GM12801 (cell line): Measurements from ENCODE around the gene HTR3E.

ENCODE experiments used
- CTCF ChIP-seq: IDR thresholded peaks from one replicate; pipeline ENCODE4 v1.5.1; 2011; ENCODE audit warnings: control low read depth; ENCODE audit not compliant: insufficient read length; ENCODE audit errors: extremely low read depth

HTR3E gene

GRCh38 chr3:184082034-184082433, 14.8 kb upstream of the HTR3E start:
- TF ChIP-seq CTCF, result no peak

GRCh38 chr3:184082465-184082864, 14.4 kb upstream of the HTR3E start:
- TF ChIP-seq CTCF, result no peak

- no peak for TF ChIP-seq CTCF
These were observed 11.4 kb upstream of the HTR3E start for GRCh38 chr3:184085389-184085852.

GRCh38 chr3:184092199-184092598, 4.7 kb upstream of the HTR3E start:
- no peak for TF ChIP-seq CTCF

GRCh38 chr3:184097556-184097955, 692 bp downstream of the HTR3E start:
- TF ChIP-seq CTCF, result no peak

- no peak for TF ChIP-seq CTCF
These were observed 3.2 kb downstream of the HTR3E start for GRCh38 chr3:184099806-184100686.

GRCh38 chr3:184110316-184110725, 13.5 kb downstream of the HTR3E start:
- TF ChIP-seq CTCF, result no peak
